Glutamatergic neuron (in vitro differentiated cells): ENCODE measurements around the gene PCDHB12. TPM values are rescaled to one million over a fixed set of nuclear protein-coding genes. Genes with fewer than 3 reads are reported as not detected.
A peak's percentile ranks its signal among the peaks of the same experiment; 100 is the strongest.
"Not testable (repeated sequence)": the region's sequence is repeated elsewhere in the genome, so short reads cannot be mapped to it uniquely, and the experiment has no call there.

ENCODE experiments used
- DNase-seq: peaks from one replicate; pipeline ENCODE4 v3.0.0; 2022
- H3K27ac Mint-ChIP-seq: one replicate; pipeline ENCODE4 v1.8.0; 2020; ENCODE audit warnings: mild to moderate bottlenecking, mixed read lengths, inconsistent platforms; ENCODE audit not compliant: unreplicated experiment
- H3K27me3 Mint-ChIP-seq: one replicate; pipeline ENCODE4 v1.8.0; 2020; ENCODE audit warnings: mild to moderate bottlenecking, moderate library complexity, mixed read lengths, inconsistent platforms; ENCODE audit not compliant: unreplicated experiment
- H3K36me3 Mint-ChIP-seq: one replicate; pipeline ENCODE4 v1.8.0; 2020; ENCODE audit warnings: mild to moderate bottlenecking, mixed read lengths, inconsistent platforms; ENCODE audit not compliant: unreplicated experiment
- H3K4me1 Mint-ChIP-seq: one replicate; pipeline ENCODE4 v1.8.0; 2020; ENCODE audit warnings: mild to moderate bottlenecking, low read depth, mixed read lengths, inconsistent platforms; ENCODE audit not compliant: unreplicated experiment
- H3K4me3 Mint-ChIP-seq: one replicate; pipeline ENCODE4 v1.8.0; 2020; ENCODE audit warnings: mild to moderate bottlenecking, mixed read lengths, inconsistent platforms; ENCODE audit not compliant: unreplicated experiment
- H3K9me3 Mint-ChIP-seq: one replicate; pipeline ENCODE4 v1.8.0; 2020; ENCODE audit warnings: mild to moderate bottlenecking, moderate library complexity, mixed read lengths, inconsistent platforms; ENCODE audit not compliant: unreplicated experiment
- total RNA-seq: library from RNA; stranded (reverse); fragmentation: NEBNext Ultra II Directional; extraction: Animal tissue kit (Norgen Biotek cat#: 25700); gene quantifications from one replicate; pipeline ENCODE4 v1.2.1, GENCODE V29; 2021; ENCODE audit not compliant: unreplicated experiment
- TF ChIP-seq, protein P1 (sequence below): fragments of 200-600 bp; sonication (generic); IDR thresholded peaks from one replicate; pipeline ENCODE4 v1.5.0; 2021; ENCODE audit not compliant: partially characterized antibody, unreplicated experiment

The PCDHB12 gene
- total RNA-seq, 1 donor from 2014 or later, result 14.4 TPM

GRCh38 chr5:141213656-141214339 is 5.3 kb downstream of the PCDHB12 start, which contains the start of gene PCDHB13:
PCDHB13 (plus strand) TSS chr5:141213919; CDS start chr5:141214124, 205 bp downstream.
- peak within 1 kb of the TSS; percentile 75 for H3K4me3 Mint-ChIP-seq
- peaks cover 52% of the 10 kb centered on the region for H3K36me3 Mint-ChIP-seq
- peaks cover 35% of the 10 kb centered on the region for H3K9me3 Mint-ChIP-seq
- peak; percentile 63 for DNase-seq
- peaks cover 13% of the 10 kb centered on the region for H3K27me3 Mint-ChIP-seq
- TF ChIP-seq, protein P1, sequence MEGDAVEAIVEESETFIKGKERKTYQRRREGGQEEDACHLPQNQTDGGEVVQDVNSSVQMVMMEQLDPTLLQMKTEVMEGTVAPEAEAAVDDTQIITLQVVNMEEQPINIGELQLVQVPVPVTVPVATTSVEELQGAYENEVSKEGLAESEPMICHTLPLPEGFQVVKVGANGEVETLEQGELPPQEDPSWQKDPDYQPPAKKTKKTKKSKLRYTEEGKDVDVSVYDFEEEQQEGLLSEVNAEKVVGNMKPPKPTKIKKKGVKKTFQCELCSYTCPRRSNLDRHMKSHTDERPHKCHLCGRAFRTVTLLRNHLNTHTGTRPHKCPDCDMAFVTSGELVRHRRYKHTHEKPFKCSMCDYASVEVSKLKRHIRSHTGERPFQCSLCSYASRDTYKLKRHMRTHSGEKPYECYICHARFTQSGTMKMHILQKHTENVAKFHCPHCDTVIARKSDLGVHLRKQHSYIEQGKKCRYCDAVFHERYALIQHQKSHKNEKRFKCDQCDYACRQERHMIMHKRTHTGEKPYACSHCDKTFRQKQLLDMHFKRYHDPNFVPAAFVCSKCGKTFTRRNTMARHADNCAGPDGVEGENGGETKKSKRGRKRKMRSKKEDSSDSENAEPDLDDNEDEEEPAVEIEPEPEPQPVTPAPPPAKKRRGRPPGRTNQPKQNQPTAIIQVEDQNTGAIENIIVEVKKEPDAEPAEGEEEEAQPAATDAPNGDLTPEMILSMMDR, result peak; percentile 28
- H3K27ac Mint-ChIP-seq, H3K4me1 Mint-ChIP-seq: not testable (repeated sequence)

DNA sequence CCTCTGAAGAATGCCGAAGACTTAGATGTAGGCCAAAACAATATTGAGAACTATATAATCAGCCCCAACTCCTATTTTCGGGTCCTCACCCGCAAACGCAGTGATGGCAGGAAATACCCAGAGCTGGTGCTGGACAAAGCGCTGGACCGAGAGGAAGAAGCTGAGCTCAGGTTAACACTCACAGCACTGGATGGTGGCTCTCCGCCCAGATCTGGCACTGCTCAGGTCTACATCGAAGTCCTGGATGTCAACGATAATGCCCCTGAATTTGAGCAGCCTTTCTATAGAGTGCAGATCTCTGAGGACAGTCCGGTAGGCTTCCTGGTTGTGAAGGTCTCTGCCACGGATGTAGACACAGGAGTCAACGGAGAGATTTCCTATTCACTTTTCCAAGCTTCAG is 6.1 kb downstream of the PCDHB12 start:
- not testable (repeated sequence) for H3K4me1 Mint-ChIP-seq, H3K27ac Mint-ChIP-seq, DNase-seq, H3K4me3 Mint-ChIP-seq
- peaks cover 29% of the 10 kb centered on the region for H3K9me3 Mint-ChIP-seq
- peaks cover 11% of the 10 kb centered on the region for H3K27me3 Mint-ChIP-seq
- peaks cover 45% of the 10 kb centered on the region for H3K36me3 Mint-ChIP-seq

- H3K4me3 Mint-ChIP-seq, H3K27ac Mint-ChIP-seq, H3K27me3 Mint-ChIP-seq, DNase-seq, H3K4me1 Mint-ChIP-seq: not testable (repeated sequence)
- peaks cover 39% of the 10 kb centered on the region for H3K36me3 Mint-ChIP-seq
- peaks cover 24% of the 10 kb centered on the region for H3K9me3 Mint-ChIP-seq
Measured at GRCh38 chr5:141215504-141215903, 7.0 kb downstream of the PCDHB12 start.

- not testable (repeated sequence) for H3K4me1 Mint-ChIP-seq
Measured at GRCh38 chr5:141216035-141216434, 7.5 kb downstream of the PCDHB12 start.

DNA sequence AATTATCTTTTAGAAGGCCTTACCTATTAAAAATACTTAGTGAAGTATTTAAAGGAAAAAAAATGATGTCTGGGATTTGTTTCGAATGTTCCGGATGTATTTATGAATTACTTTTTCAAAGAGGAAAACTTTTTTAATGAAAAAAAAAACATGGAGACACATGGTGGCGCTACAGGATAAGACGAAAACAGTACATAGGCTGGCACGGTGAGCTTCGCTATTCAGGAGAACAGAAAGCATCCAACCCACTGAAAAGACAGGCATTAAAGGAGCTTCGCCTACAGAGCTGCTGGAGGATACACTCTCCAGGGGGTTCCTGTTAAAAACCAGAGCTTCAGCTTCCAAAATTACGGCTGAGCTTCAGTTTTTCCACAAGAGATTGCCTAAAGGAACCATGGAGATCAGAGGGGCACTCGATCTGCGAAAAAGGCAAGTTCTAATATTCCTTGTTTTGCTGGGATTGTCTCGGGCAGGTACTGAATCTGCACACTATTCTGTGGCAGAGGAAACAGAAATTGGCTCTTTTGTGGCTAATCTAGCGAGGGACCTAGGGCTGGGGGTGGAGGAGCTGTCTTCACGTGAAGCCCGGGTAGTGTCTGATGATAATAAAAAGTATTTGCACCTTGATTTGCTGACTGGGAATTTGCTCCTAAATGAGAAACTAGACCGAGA is 14.7 kb downstream of the PCDHB12 start, which contains the start of gene PCDHB14:
Gene PCDHB14, plus strand, starts transcription at position 232 of the 672 bp plus-strand sequence. Its CDS starts 163 bp downstream, at position 395.
- Mint-ChIP-seq H3K36me3 (peaks cover 35% of the 10 kb centered on the region), H3K27ac (peak within 1 kb of the TSS; percentile 77), H3K27me3 (no peaks in the 10 kb centered on the region), H3K9me3 (peaks cover 13% of the 10 kb centered on the region), H3K4me3 (peak within 1 kb of the TSS; percentile 76), H3K4me1 (peaks cover 2% of the 10 kb centered on the region)
- no peak for DNase-seq
- TF ChIP-seq, protein P1, result peak; percentile 17

More at GRCh38 chr5:141216035-141216434, 7.5 kb downstream of the PCDHB12 start:
- H3K4me3 Mint-ChIP-seq, H3K27ac Mint-ChIP-seq, DNase-seq, H3K27me3 Mint-ChIP-seq: not testable (repeated sequence)
- Mint-ChIP-seq H3K36me3 (peaks cover 36% of the 10 kb centered on the region), H3K9me3 (peaks cover 22% of the 10 kb centered on the region)

- H3K27me3 Mint-ChIP-seq, DNase-seq, H3K27ac Mint-ChIP-seq, H3K4me1 Mint-ChIP-seq, H3K4me3 Mint-ChIP-seq: not testable (repeated sequence)
- Mint-ChIP-seq H3K9me3 (peaks cover 13% of the 10 kb centered on the region), H3K36me3 (peaks cover 32% of the 10 kb centered on the region)
Measured at GRCh38 chr5:141224844-141225243, 16.3 kb downstream of the PCDHB12 start.

DNA sequence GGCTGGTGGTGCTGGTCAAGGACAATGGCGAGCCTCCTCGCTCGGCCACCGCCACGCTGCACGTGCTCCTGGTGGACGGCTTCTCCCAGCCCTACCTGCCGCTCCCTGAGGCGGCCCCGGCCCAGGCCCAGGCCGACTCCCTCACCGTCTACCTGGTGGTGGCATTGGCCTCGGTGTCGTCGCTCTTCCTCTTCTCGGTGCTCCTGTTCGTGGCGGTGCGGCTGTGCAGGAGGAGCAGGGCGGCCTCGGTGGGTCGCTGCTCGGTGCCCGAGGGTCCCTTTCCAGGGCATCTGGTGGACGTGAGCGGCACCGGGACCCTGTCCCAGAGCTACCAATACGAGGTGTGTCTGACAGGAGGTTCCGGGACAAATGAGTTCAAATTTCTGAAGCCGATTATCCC is 16.9 kb downstream of the PCDHB12 start:
- DNase-seq, H3K4me3 Mint-ChIP-seq, H3K4me1 Mint-ChIP-seq, H3K27ac Mint-ChIP-seq, H3K27me3 Mint-ChIP-seq: not testable (repeated sequence)
- Mint-ChIP-seq H3K36me3 (peaks cover 32% of the 10 kb centered on the region), H3K9me3 (peaks cover 13% of the 10 kb centered on the region)
